B cell (primary cell): ENCODE measurements around the gene FOLR3. TPM values are rescaled to one million over a fixed set of nuclear protein-coding genes. Genes with fewer than 3 reads are reported as not detected.

ENCODE experiments used
- ATAC-seq: fragments of 200-7000 bp; cut with Tn5 transposase; one replicate; pipeline ENCODE4 v1.10.0; 2021; ENCODE audit warnings: low read depth, mild to moderate bottlenecking, moderate number of reproducible peaks, moderate library complexity
- CTCF ChIA-PET: fragments of 350-600 bp; sonication (Branson Sonifier 250); formaldehyde crosslinking; loops from one replicate; lab custom pipeline; 2021; ENCODE audit warnings: antibody characterized with exemption, inconsistent platforms; lab: Charles Lee
- POLR2A ChIA-PET: fragments of 350-600 bp; sonication (Branson Sonifier 250); formaldehyde crosslinking; loops from one replicate; lab custom pipeline; 2021; ENCODE audit warnings: antibody characterized with exemption; lab: Charles Lee
- DNase-seq: peaks from one replicate; pipeline ENCODE4 v3.0.0; 2013
- H2AFZ ChIP-seq: 2 replicates; pipeline ENCODE4 v1.6.1; 2012; ENCODE audit warnings: mild to moderate bottlenecking, low read depth, low read length; ENCODE audit not compliant: insufficient read depth, poor library complexity, severe bottlenecking
- H3K27ac ChIP-seq, 2 donors: 1 replicate in 1 of 2; 2 replicates in 1 of 2; pipeline ENCODE4 v1.5.1; 2012 to 2013; ENCODE audit warnings: low read length in 2 of 2, mild to moderate bottlenecking in 2 of 2, moderate library complexity in 1 of 2
- H3K27me3 ChIP-seq, 4 experiments: fragments of 200-600 bp in 1 of 4; sonication (generic) in 1 of 4; replicated peaks in 1 of 4; 1 replicate in 2 of 4; 2 replicates in 2 of 4; pipeline versions ENCODE4 v1.6.1 to v1.7.0; 2013 to 2016; ENCODE audit warnings: low read length in 3 of 4, mild to moderate bottlenecking in 2 of 4, mixed read lengths in 1 of 4, moderate library complexity in 1 of 4; ENCODE audit not compliant: insufficient read depth in 4 of 4, control insufficient read depth in 3 of 4; ENCODE audit errors: control extremely low read depth in 1 of 4
- H3K36me3 ChIP-seq, 2 experiments: replicated peaks in 1 of 2; 1 replicate in 1 of 2; 2 replicates in 1 of 2; pipeline versions ENCODE4 v1.6.1 to v1.7.1; 2013; ENCODE audit warnings: low read length in 1 of 2; ENCODE audit not compliant: insufficient read depth in 2 of 2, control insufficient read depth in 1 of 2; ENCODE audit errors: control extremely low read depth in 1 of 2, extremely low read depth in 1 of 2
- H3K4me1 ChIP-seq, 2 donors: fragments of 200-600 bp in 1 of 2; sonication (generic) in 1 of 2; 1 replicate in 1 of 2; 2 replicates in 1 of 2; pipeline versions ENCODE4 v1.5.1 to v1.6.1; 2013 to 2017; ENCODE audit warnings: low read length in 2 of 2; ENCODE audit not compliant: control insufficient read depth in 2 of 2, insufficient read depth in 2 of 2
- H3K4me2 ChIP-seq: replicated peaks from 2 replicates; pipeline ENCODE3; 2012; ENCODE audit warnings: mild to moderate bottlenecking, low read depth, low read length; ENCODE audit not compliant: poor library complexity, severe bottlenecking
- H3K4me3 ChIP-seq, 5 experiments: fragments of 200-600 bp in 1 of 5; sonication (generic) in 1 of 5; 1 replicate in 3 of 5; 2 replicates in 2 of 5; pipeline versions ENCODE4 v1.5.1 to v1.7.0; 2011 to 2016; ENCODE audit warnings: low read length in 4 of 5, mild to moderate bottlenecking in 4 of 5, low read depth in 2 of 5, control low read depth in 1 of 5, moderate library complexity in 1 of 5; ENCODE audit not compliant: insufficient read depth in 1 of 5; ENCODE audit errors: control extremely low read depth in 1 of 5, extremely low read depth in 1 of 5
- H3K79me2 ChIP-seq: fragments of 200-600 bp; sonication (generic); one replicate; pipeline ENCODE4 v1.6.0; 2016; ENCODE audit warnings: low read length; ENCODE audit not compliant: control insufficient read depth, insufficient read depth
- H3K9ac ChIP-seq: fragments of 200-600 bp; sonication (generic); 2 replicates; pipeline ENCODE4 v1.6.1; 2017; ENCODE audit warnings: mild to moderate bottlenecking, low read length, moderate library complexity
- H3K9me3 ChIP-seq, 3 donors: one replicate each; pipeline versions ENCODE4 v1.6.1 to v1.7.1; 2013; ENCODE audit warnings: low read length in 2 of 3; ENCODE audit not compliant: control insufficient read depth in 2 of 3, insufficient read depth in 1 of 3; ENCODE audit errors: control extremely low read depth in 1 of 3
- H4K20me1 ChIP-seq: 2 replicates; pipeline ENCODE4 v1.6.0; 2012; ENCODE audit warnings: mild to moderate bottlenecking, low read length; ENCODE audit not compliant: insufficient read depth, control insufficient read depth, poor library complexity, severe bottlenecking
- H3K27ac Mint-ChIP-seq: one replicate; pipeline ENCODE4 v1.8.0; 2021; ENCODE audit warnings: mixed read lengths
- H3K27me3 Mint-ChIP-seq: one replicate; pipeline ENCODE4 v1.8.0; 2021; ENCODE audit warnings: mixed read lengths
- H3K4me1 Mint-ChIP-seq: one replicate; pipeline ENCODE4 v1.8.0; 2021; ENCODE audit warnings: mixed read lengths
- H3K4me3 Mint-ChIP-seq: one replicate; pipeline ENCODE4 v1.8.0; 2021; ENCODE audit warnings: mixed read lengths
- H3K9me3 Mint-ChIP-seq: one replicate; pipeline ENCODE4 v1.8.0; 2022; ENCODE audit warnings: mixed read lengths; ENCODE audit not compliant: insufficient read depth
- EZH2 ChIP-seq: IDR thresholded peaks from 2 replicates; pipeline ENCODE4 v1.6.1; 2012; ENCODE audit warnings: borderline replicate concordance, low read depth, mild to moderate bottlenecking, moderate library complexity, low read length; ENCODE audit not compliant: insufficient read depth, poor library complexity, severe bottlenecking
- WGBS: methylation state at CpG from one replicate; pipeline ENCODE4 v1.1.5; 2013; ENCODE audit warnings: missing lambda C conversion rate; ENCODE audit not compliant: insufficient coverage; 5-methylcytosine and 5-hydroxymethylcytosine counted together
- intact Hi-C: fragments of 100-400 bp; cut with micrococcal nuclease; formaldehyde crosslinking; loops from one replicate; pipeline ENCODE4 v1.10.0; 2022
- polyA plus RNA-seq: library from polyadenylated mRNA; depleted of rRNA; stranded (reverse); fragments of >200 nt; gene quantifications from 2 replicates; pipeline ENCODE4 v1.2.3, GENCODE V29; 2012
- total RNA-seq, 2 donors: library from RNA; stranded (reverse); fragments of 120-200 nt in 1 of 2; gene quantifications; 1 replicate in 1 of 2; 2 replicates in 1 of 2; pipeline versions ENCODE4 v1.2.3 to v1.2.4, GENCODE V29; 2013 to 2022
- TF ChIP-seq, protein P1 (sequence below): fragments of 200-600 bp; IDR thresholded peaks from one replicate; pipeline ENCODE4 v1.8.0; 2022; ENCODE audit warnings: antibody characterized with exemption, mild to moderate bottlenecking

Gene FOLR3
- total and polyA plus RNA-seq, 2 donors (not counting 1 experiment from before 2014, with no cell fraction given) = 0.10 TPM; not detected in 1

DNA sequence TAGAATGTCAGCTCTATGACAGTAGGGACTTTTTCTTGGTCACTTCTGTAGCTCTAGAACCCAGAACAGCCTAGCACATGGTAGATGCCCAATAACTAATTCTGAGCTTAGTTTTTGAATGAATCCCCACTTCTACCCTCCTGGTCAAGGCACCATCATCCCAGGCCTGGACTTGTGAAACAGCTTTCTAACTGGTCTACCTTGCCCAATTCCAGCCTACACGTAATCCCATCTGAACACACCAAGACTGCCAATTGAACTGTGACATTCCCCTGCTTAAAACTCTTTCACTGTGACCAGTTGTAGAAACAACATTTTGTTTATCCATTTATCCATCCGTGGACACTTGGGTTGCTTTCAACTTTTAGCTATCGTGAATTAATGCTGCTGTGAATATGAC lies 6.1 kb upstream of the FOLR3 start:
- Mint-ChIP-seq H3K27me3 (peaks cover 33% of the 10 kb centered on the region), H3K4me1 (no peaks in the 10 kb centered on the region), H3K27ac (no peak overlapping the region), H3K4me3 (no peak overlapping the region), H3K9me3 (peaks cover 13% of the 10 kb centered on the region)
- TF ChIP-seq, protein P1, sequence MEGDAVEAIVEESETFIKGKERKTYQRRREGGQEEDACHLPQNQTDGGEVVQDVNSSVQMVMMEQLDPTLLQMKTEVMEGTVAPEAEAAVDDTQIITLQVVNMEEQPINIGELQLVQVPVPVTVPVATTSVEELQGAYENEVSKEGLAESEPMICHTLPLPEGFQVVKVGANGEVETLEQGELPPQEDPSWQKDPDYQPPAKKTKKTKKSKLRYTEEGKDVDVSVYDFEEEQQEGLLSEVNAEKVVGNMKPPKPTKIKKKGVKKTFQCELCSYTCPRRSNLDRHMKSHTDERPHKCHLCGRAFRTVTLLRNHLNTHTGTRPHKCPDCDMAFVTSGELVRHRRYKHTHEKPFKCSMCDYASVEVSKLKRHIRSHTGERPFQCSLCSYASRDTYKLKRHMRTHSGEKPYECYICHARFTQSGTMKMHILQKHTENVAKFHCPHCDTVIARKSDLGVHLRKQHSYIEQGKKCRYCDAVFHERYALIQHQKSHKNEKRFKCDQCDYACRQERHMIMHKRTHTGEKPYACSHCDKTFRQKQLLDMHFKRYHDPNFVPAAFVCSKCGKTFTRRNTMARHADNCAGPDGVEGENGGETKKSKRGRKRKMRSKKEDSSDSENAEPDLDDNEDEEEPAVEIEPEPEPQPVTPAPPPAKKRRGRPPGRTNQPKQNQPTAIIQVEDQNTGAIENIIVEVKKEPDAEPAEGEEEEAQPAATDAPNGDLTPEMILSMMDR = no peak
- no peak for TF ChIP-seq EZH2
- Histone ChIP-seq H3K4me3 (no peak overlapping the region), H3K4me2 (no peak overlapping the region), H2AFZ (no peak overlapping the region), H3K27ac (no peak overlapping the region), H3K27me3 (peaks cover 0 to 11% (median 5%) of the 10 kb centered on the region in 4 experiments), H3K4me1 (no peaks in the 10 kb centered on the region), H3K9me3 (peaks cover 5 to 16% (median 9%) of the 10 kb centered on the region in 3 donors), H4K20me1 (no peaks in the 10 kb centered on the region), H3K36me3 (no peaks in the 10 kb centered on the region), H3K9ac (no peak overlapping the region), H3K79me2 (no peaks in the 10 kb centered on the region)
- CTCF ChIA-PET = no interaction called here
- DNase-seq (no peak), ATAC-seq (no peak)
- intact Hi-C loops = no loop called here
- 92% methylated on average over 1 of the region's 3 CpGs for WGBS
- POLR2A ChIA-PET = interaction anchor here (0.5 kb wide), 1 partner anchor 677 kb away, joined by 6 read pairs; the partner anchor contains the start of gene NADSYN1

DNA sequence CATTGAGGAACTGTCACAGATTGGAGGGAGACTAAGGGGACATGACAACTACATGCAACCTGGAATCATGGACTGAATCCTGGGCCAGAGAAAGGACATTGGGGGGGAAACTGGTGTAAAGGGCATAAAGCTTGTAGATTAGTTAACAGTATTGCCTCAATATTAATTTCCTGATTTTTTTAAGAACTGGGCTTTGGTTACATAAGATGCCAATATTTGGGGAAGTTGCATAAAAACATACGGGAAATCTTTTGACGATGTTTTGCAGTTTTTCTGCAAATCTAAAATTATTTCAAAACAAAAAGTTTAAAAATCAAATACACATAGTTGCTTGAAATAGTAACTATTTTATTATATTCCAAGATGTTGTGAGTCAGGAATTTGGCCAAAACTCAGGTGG lies 2.9 kb upstream of the FOLR3 start:
- H3K79me2 ChIP-seq = no peaks in the 10 kb centered on the region
- intact Hi-C loops = no loop called here
- H3K4me2 ChIP-seq = no peak overlapping the region
- no peak overlapping the region for H3K9ac ChIP-seq
- Mint-ChIP-seq H3K4me1 (no peaks in the 10 kb centered on the region), H3K27ac (no peak overlapping the region), H3K9me3 (peaks cover 10% of the 10 kb centered on the region), H3K4me3 (no peak overlapping the region), H3K27me3 (peaks cover 26% of the 10 kb centered on the region)
- ATAC-seq (no peak), DNase-seq (no peak)
- H2AFZ ChIP-seq = no peak overlapping the region
- no peaks in the 10 kb centered on the region for H4K20me1 ChIP-seq
- H3K9me3 ChIP-seq = peaks cover 5 to 10% (median 7%) of the 10 kb centered on the region in 3 donors
- no peak overlapping the region for H3K27ac ChIP-seq
- CTCF ChIA-PET = interaction anchor here (1.1 kb wide), 1 partner anchor 12 kb away, joined by 3 read pairs; no protein-coding TSS in a partner anchor
- no peak overlapping the region for H3K4me3 ChIP-seq
- no CpG with 5 or more reads among the region's 2 CpGs for WGBS
- H3K4me1 ChIP-seq = no peaks in the 10 kb centered on the region
- no peaks in the 10 kb centered on the region for H3K36me3 ChIP-seq
- peaks cover 0 to 11% (median 5%) of the 10 kb centered on the region in 4 experiments for H3K27me3 ChIP-seq
- POLR2A ChIA-PET = no interaction called here
- TF ChIP-seq, protein P1 = no peak
- no peak for TF ChIP-seq EZH2
